Stimulated activated memory B cell treated with anti-CD40 and anti-IgM and Interleukin-4, amounts not matched to agents 10 μg/mL and 1 μg/mL and 100 μg/mL, for 72 hours (primary cell): ENCODE results near the gene FERD3L.

ENCODE experiments used
- ATAC-seq: fragments of 150-1000 bp; cut with Tn5 transposase; 2 replicates; pipeline ENCODE4 v1.10.0; 2021
- H3K27ac Mint-ChIP-seq: one replicate; pipeline ENCODE4 v1.8.0; 2022; ENCODE audit warnings: mild to moderate bottlenecking, mixed read lengths
- H3K27me3 Mint-ChIP-seq: one replicate; pipeline ENCODE4 v1.8.0; 2022; ENCODE audit warnings: mixed read lengths
- H3K36me3 Mint-ChIP-seq: one replicate; pipeline ENCODE4 v1.8.0; 2022; ENCODE audit warnings: mixed read lengths
- H3K4me1 Mint-ChIP-seq: one replicate; pipeline ENCODE4 v1.8.0; 2022; ENCODE audit warnings: mixed read lengths
- H3K4me3 Mint-ChIP-seq: one replicate; pipeline ENCODE4 v1.8.0; 2022; ENCODE audit warnings: mild to moderate bottlenecking, moderate library complexity, mixed read lengths
- H3K9me3 Mint-ChIP-seq: one replicate; pipeline ENCODE4 v1.8.0; 2022; ENCODE audit warnings: mixed read lengths

Gene FERD3L

GRCh38 chr7:19119870-19120486, 25.2 kb downstream of the FERD3L start:
- peaks cover 79% of the 10 kb centered on the region for H3K27me3 Mint-ChIP-seq
- H3K4me1 Mint-ChIP-seq = peaks cover 16% of the 10 kb centered on the region
- H3K9me3 Mint-ChIP-seq = no peaks in the 10 kb centered on the region
- H3K27ac Mint-ChIP-seq = no peak overlapping the region
- H3K36me3 Mint-ChIP-seq = no peaks in the 10 kb centered on the region
- H3K4me3 Mint-ChIP-seq = no peak overlapping the region
- no peak for ATAC-seq

DNA sequence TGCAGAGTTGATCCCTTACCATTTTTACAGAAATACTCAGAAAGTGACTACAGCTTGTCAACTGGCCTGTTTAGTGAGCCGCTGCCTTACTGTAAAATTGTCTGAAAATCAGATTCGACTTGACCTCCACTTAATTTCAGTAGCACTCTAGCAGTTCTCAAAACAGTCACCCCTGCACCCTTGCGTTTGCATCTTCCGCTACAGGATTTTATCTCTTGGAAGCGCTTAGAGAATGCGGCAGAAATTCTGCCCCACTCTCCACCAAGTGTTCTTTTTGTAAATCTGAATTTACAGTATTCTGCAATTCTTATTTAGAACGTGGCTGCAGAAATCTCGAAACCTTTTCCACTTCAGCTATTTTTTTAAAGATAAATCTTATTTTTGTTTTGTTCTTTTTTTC, 25.8 kb downstream of the FERD3L start:
- no peaks in the 10 kb centered on the region for H3K9me3 Mint-ChIP-seq
- no peak for ATAC-seq
- H3K36me3 Mint-ChIP-seq = no peaks in the 10 kb centered on the region
- H3K27me3 Mint-ChIP-seq = peaks cover 79% of the 10 kb centered on the region
- peaks cover 16% of the 10 kb centered on the region for H3K4me1 Mint-ChIP-seq
- H3K27ac Mint-ChIP-seq = no peak overlapping the region
- H3K4me3 Mint-ChIP-seq = no peak overlapping the region

- no peak for ATAC-seq
- Mint-ChIP-seq H3K4me1 (peaks cover 16% of the 10 kb centered on the region), H3K9me3 (no peaks in the 10 kb centered on the region), H3K27me3 (peaks cover 79% of the 10 kb centered on the region), H3K36me3 (no peaks in the 10 kb centered on the region), H3K27ac (no peak overlapping the region), H3K4me3 (no peak overlapping the region)
Measured at GRCh38 chr7:19118636-19119371, 26.4 kb downstream of the FERD3L start.

GRCh38 chr7:19117870-19118608, 27.2 kb downstream of the FERD3L start:
- no peaks in the 10 kb centered on the region for H3K36me3 Mint-ChIP-seq
- no peak for ATAC-seq
- peaks cover 78% of the 10 kb centered on the region for H3K27me3 Mint-ChIP-seq
- H3K27ac Mint-ChIP-seq = no peak overlapping the region
- H3K4me3 Mint-ChIP-seq = no peak overlapping the region
- no peaks in the 10 kb centered on the region for H3K9me3 Mint-ChIP-seq
- H3K4me1 Mint-ChIP-seq = peaks cover 16% of the 10 kb centered on the region

GRCh38 chr7:19117091-19117869, 27.9 kb downstream of the FERD3L start, which contains the start of gene TWIST1:
Gene TWIST1 (minus strand): TSS chr7:19117636. CDS start chr7:19117321, 315 bp downstream.
- Mint-ChIP-seq H3K9me3 (no peaks in the 10 kb centered on the region), H3K27me3 (peaks cover 78% of the 10 kb centered on the region), H3K4me3 (peak within 1 kb of the TSS; percentile 68), H3K4me1 (peaks cover 16% of the 10 kb centered on the region), H3K36me3 (no peaks in the 10 kb centered on the region), H3K27ac (no peak within 1 kb of the TSS)
- peak; percentile 52 for ATAC-seq

GRCh38 chr7:19116121-19117090, 28.8 kb downstream of the FERD3L start:
- peaks cover 80% of the 10 kb centered on the region for H3K27me3 Mint-ChIP-seq

DNA sequence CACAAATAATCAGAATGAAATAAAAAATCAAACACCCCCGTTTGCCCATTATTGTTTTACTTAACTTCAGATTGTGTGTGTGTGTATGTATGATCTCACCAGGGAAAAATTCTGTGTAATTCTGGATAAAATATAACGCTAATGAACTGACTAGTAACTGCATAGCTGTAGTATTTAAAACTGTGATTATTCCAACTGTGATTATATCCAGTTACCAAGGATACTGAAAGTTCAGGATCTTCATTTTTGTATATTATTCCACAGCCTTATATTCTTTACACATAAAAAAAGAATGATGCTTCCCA, 30.7 kb downstream of the FERD3L start:
- H3K27ac Mint-ChIP-seq = no peak overlapping the region
- H3K4me3 Mint-ChIP-seq = no peak overlapping the region
- H3K9me3 Mint-ChIP-seq = no peaks in the 10 kb centered on the region
- peaks cover 80% of the 10 kb centered on the region for H3K27me3 Mint-ChIP-seq
- H3K4me1 Mint-ChIP-seq = peaks cover 25% of the 10 kb centered on the region
- no peaks in the 10 kb centered on the region for H3K36me3 Mint-ChIP-seq
- no peak for ATAC-seq

More at GRCh38 chr7:19116121-19117090, 28.8 kb downstream of the FERD3L start:
- no peaks in the 10 kb centered on the region for H3K36me3 Mint-ChIP-seq
- peak; percentile 34 for ATAC-seq
- peak overlapping the region; percentile 68 for H3K4me3 Mint-ChIP-seq
- H3K4me1 Mint-ChIP-seq = peaks cover 19% of the 10 kb centered on the region
- no peaks in the 10 kb centered on the region for H3K9me3 Mint-ChIP-seq
- no peak overlapping the region for H3K27ac Mint-ChIP-seq

DNA sequence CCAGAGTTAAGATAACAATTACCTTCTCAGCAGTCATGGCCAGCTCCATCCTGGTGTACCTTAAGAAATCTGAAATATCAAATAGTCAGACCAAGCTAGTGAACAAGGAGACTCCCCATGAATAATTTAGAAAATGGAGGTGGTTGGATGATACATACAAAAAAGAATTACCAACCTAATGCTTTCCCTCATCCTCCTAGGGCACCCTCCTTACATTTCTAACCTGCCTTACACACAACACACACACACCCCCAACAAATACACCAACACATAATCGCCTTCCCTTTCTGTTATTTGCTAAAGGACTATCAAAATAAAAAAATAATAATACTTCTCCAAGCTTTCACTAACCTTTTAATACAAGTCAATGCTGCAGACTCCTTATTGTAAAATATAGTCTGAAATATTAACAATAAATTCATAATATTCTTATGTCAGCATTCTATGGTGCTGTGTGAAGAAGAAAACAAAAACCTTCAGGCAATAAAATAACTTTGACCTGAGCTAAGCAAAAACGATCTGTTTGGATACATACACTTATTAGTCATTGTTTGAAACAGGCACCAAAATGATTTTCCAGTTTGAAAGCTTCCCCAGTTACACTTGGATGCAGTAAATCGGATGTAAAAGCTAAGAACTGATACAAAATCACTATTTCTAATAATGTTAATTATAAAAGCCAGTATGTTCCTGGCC, 31.2 kb downstream of the FERD3L start:
- Mint-ChIP-seq H3K9me3 (no peaks in the 10 kb centered on the region), H3K27me3 (peaks cover 80% of the 10 kb centered on the region), H3K36me3 (no peaks in the 10 kb centered on the region), H3K4me3 (no peak overlapping the region), H3K27ac (no peak overlapping the region), H3K4me1 (peaks cover 23% of the 10 kb centered on the region)
- ATAC-seq = no peak

DNA sequence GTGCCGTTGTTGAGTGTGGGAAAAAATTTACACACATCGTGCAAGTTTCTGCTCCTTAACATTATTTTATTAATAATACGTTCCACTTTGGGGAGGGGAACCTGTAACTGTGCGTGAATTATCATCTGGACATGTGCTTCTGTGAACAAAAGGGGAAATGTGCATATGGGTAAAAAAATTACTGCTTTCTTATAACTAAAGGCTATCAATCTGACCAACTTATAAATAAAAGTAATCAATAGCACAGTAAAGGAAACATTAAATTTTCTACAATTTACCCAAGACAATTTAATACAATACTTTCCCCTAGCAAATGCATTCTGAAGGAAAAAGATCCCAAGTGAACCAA, 32.2 kb downstream of the FERD3L start:
- Mint-ChIP-seq H3K4me3 (no peak overlapping the region), H3K9me3 (no peaks in the 10 kb centered on the region), H3K27me3 (peaks cover 80% of the 10 kb centered on the region), H3K36me3 (no peaks in the 10 kb centered on the region), H3K27ac (no peak overlapping the region), H3K4me1 (peaks cover 23% of the 10 kb centered on the region)
- no peak for ATAC-seq

DNA sequence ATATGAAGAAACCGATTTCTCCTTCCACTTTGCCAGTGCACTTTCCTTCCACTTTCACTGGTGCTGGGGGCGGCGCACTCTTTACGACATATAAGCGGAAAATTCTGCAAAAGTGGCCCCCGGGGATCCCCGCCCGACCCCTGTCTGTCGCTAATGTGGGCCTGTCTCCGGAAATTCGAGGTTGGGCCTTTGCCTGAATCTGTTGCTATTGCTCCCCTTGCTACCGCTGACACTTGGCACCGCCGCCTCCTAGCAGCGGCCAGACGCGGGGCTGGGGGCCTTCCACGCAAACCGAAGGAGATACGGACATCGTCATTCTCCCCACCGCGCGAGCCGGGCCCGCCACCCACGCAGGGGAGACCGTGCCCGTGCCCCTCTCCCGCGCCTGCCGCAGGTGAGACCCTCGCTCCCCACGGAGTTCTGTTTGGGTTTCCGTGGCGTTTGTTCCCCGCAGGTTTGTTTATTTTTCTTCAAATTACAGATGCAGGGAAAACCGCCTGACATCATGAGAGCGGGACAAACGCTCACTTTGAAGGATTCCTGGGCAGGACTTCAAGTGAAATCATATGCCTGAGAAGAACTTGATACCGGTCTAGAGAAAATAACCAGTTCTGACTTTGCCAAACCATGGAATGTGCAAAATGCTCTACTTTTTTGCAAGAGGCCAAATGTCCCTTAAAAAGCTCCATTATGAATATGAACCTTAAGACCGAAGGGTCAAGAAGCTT, 32.8 kb downstream of the FERD3L start:
- Mint-ChIP-seq H3K9me3 (no peaks in the 10 kb centered on the region), H3K36me3 (no peaks in the 10 kb centered on the region), H3K4me3 (no peak overlapping the region), H3K27me3 (peaks cover 85% of the 10 kb centered on the region), H3K27ac (no peak overlapping the region), H3K4me1 (peaks cover 28% of the 10 kb centered on the region)
- ATAC-seq = no peak

GRCh38 chr7:19111474-19112273, 33.5 kb downstream of the FERD3L start:
- peaks cover 92% of the 10 kb centered on the region for H3K27me3 Mint-ChIP-seq
- no peak overlapping the region for H3K4me3 Mint-ChIP-seq
- no peaks in the 10 kb centered on the region for H3K36me3 Mint-ChIP-seq
- H3K9me3 Mint-ChIP-seq = no peaks in the 10 kb centered on the region
- H3K27ac Mint-ChIP-seq = no peak overlapping the region
- H3K4me1 Mint-ChIP-seq = peaks cover 36% of the 10 kb centered on the region
- ATAC-seq = no peak

DNA sequence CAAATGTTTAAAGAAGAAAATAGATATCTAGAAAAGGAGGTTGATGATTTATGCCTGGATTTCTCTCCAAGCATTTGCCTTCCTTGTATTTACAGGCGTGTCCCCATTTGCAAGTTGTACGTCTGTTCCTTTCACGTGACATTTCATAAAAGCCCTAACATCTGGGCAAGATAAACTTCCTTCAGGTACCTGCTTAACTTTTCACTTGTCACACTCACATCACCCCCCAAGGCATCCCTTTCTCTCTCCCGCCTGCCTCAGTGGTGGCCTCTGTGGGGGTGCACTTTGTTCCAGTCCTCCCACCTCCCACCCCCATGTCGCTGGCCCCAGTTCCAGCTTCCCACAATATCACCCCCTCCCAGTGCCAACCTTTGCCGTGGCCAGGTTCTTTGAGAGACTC, 34.4 kb downstream of the FERD3L start:
- Mint-ChIP-seq H3K36me3 (no peaks in the 10 kb centered on the region), H3K27me3 (peaks cover 92% of the 10 kb centered on the region), H3K4me1 (peaks cover 40% of the 10 kb centered on the region), H3K4me3 (no peak overlapping the region), H3K9me3 (no peaks in the 10 kb centered on the region), H3K27ac (no peak overlapping the region)
- no peak for ATAC-seq
